DOHH2 (cell line): ENCODE results near the gene ROBO1.

Source experiments
- H3F3A ChIP-seq: fragments of 200-600 bp; sonication (generic), shearing (Covaris generic); 2 replicates; pipeline ENCODE4 v1.6.0; 2016; ENCODE audit warnings: antibody characterized with exemption, mild to moderate bottlenecking; ENCODE audit not compliant: control insufficient read depth, insufficient read depth
- H3K27ac ChIP-seq: fragments of 200-600 bp; sonication (generic); 2 replicates; pipeline ENCODE4 v1.5.1; 2014; ENCODE audit warnings: low read depth, mild to moderate bottlenecking, low read length, moderate library complexity
- H3K27me3 ChIP-seq: fragments of 200-600 bp; sonication (generic); 2 replicates; pipeline ENCODE4 v1.6.1; 2014; ENCODE audit warnings: mild to moderate bottlenecking, low read length, mixed read lengths; ENCODE audit not compliant: control insufficient read depth
- H3K36me3 ChIP-seq: fragments of 200-600 bp; sonication (generic); 2 replicates; pipeline ENCODE4 v1.6.1; 2014; ENCODE audit warnings: mild to moderate bottlenecking, low read length, moderate library complexity, mixed read lengths; ENCODE audit not compliant: control insufficient read depth
- H3K4me1 ChIP-seq: fragments of 200-600 bp; sonication (generic); 2 replicates; pipeline ENCODE4 v1.6.1; 2014; ENCODE audit warnings: mild to moderate bottlenecking, low read length, mixed read lengths; ENCODE audit not compliant: control insufficient read depth
- H3K4me2 ChIP-seq: fragments of 200-600 bp; sonication (generic); 2 replicates; pipeline ENCODE4 v1.6.0; 2014; ENCODE audit warnings: mild to moderate bottlenecking, low read length, moderate library complexity
- H3K4me3 ChIP-seq: fragments of 200-600 bp; sonication (generic); 2 replicates; pipeline ENCODE4 v1.5.1; 2014; ENCODE audit warnings: mild to moderate bottlenecking, low read length, mixed read lengths
- H3K79me2 ChIP-seq: fragments of 200-600 bp; sonication (generic); 2 replicates; pipeline ENCODE4 v1.6.1; 2014; ENCODE audit warnings: mild to moderate bottlenecking, low read length, mixed read lengths; ENCODE audit not compliant: control insufficient read depth
- H3K9me2 ChIP-seq: fragments of 200-600 bp; sonication (generic); replicated peaks from 2 replicates; pipeline ENCODE4 v1.6.1; 2014; ENCODE audit warnings: mild to moderate bottlenecking, low read length, mixed read lengths; ENCODE audit not compliant: control insufficient read depth
- H3K9me3 ChIP-seq: fragments of 200-600 bp; sonication (generic); 2 replicates; pipeline ENCODE4 v1.6.1; 2014; ENCODE audit warnings: antibody characterized with exemption, low read length, mixed read lengths; ENCODE audit not compliant: control insufficient read depth, insufficient read depth
- H4K20me1 ChIP-seq: fragments of 200-600 bp; sonication (generic); 2 replicates; pipeline ENCODE4 v1.6.0; 2014; ENCODE audit warnings: low read depth, mild to moderate bottlenecking, antibody characterized with exemption, low read length, moderate library complexity; ENCODE audit not compliant: control insufficient read depth, insufficient read depth
- CTCF ChIP-seq: fragments of 200-600 bp; sonication (generic); IDR thresholded peaks from one replicate; pipeline ENCODE4 v1.5.1; 2014; ENCODE audit warnings: antibody characterized with exemption, mild to moderate bottlenecking, low read depth, low read length; ENCODE audit not compliant: poor library complexity, severe bottlenecking
- EZH2phosphoT487 ChIP-seq: fragments of 200-600 bp; sonication (generic); IDR thresholded peaks from 2 replicates; pipeline ENCODE4 v1.6.1; 2017; ENCODE audit warnings: borderline replicate concordance, mild to moderate bottlenecking, antibody characterized with exemption, low read length, moderate library complexity, mixed read lengths

ROBO1 gene

GRCh38 chr3:79215286-79215685 is 552.5 kb downstream of the ROBO1 start:
- Histone ChIP-seq H3K9me2 (no peaks in the 10 kb centered on the region), H3K27ac (no peak overlapping the region), H3K9me3 (no peaks in the 10 kb centered on the region), H3K4me3 (no peak overlapping the region), H3K36me3 (no peaks in the 10 kb centered on the region), H3K4me2 (no peak overlapping the region), H3K79me2 (no peaks in the 10 kb centered on the region), H3K27me3 (no peaks in the 10 kb centered on the region), H4K20me1 (no peaks in the 10 kb centered on the region), H3F3A (no peaks in the 10 kb centered on the region), H3K4me1 (no peaks in the 10 kb centered on the region)
- TF ChIP-seq CTCF (no peak), EZH2phosphoT487 (no peak)

- H3F3A ChIP-seq: no peaks in the 10 kb centered on the region
- no peaks in the 10 kb centered on the region for H3K36me3 ChIP-seq
- no peaks in the 10 kb centered on the region for H3K79me2 ChIP-seq
- no peaks in the 10 kb centered on the region for H3K27me3 ChIP-seq
- no peaks in the 10 kb centered on the region for H3K9me3 ChIP-seq
- no peaks in the 10 kb centered on the region for H4K20me1 ChIP-seq
- no peaks in the 10 kb centered on the region for H3K9me2 ChIP-seq
- H3K4me2 ChIP-seq: no peak overlapping the region
- no peak overlapping the region for H3K27ac ChIP-seq
- no peak overlapping the region for H3K4me3 ChIP-seq
- no peak for TF ChIP-seq CTCF
- TF ChIP-seq EZH2phosphoT487: no peak
- H3K4me1 ChIP-seq: no peaks in the 10 kb centered on the region
These were observed 556.0 kb downstream of the ROBO1 start for GRCh38 chr3:79211586-79212359.

- Histone ChIP-seq H4K20me1 (no peaks in the 10 kb centered on the region), H3K36me3 (no peaks in the 10 kb centered on the region), H3K4me1 (no peaks in the 10 kb centered on the region), H3F3A (no peaks in the 10 kb centered on the region), H3K9me2 (no peaks in the 10 kb centered on the region; the same call in 1 of the 2 replicates), H3K4me2 (no peak overlapping the region), H3K27me3 (no peaks in the 10 kb centered on the region), H3K9me3 (no peaks in the 10 kb centered on the region), H3K27ac (no peak overlapping the region), H3K4me3 (no peak overlapping the region), H3K79me2 (no peaks in the 10 kb centered on the region)
- TF ChIP-seq EZH2phosphoT487: no peak
- TF ChIP-seq CTCF: no peak
These were observed 563.4 kb downstream of the ROBO1 start for GRCh38 chr3:79204351-79204750.
